GM18868 (cell line): ENCODE measurements around the gene SPI1.
A peak's percentile ranks its signal among the peaks of the same experiment; 100 is the strongest.
"Not testable (repeated sequence)": the region's sequence is repeated elsewhere in the genome, so short reads cannot be mapped to it uniquely, and the experiment has no call there.

ENCODE experiments used
- ATAC-seq: cut with Tn5 transposase; IDR thresholded peaks from one replicate; pipeline ENCODE4 v1.9.1; 2021; ENCODE audit warnings: mild to moderate bottlenecking, moderate library complexity; ENCODE audit not compliant: unreplicated experiment

The SPI1 gene

DNA sequence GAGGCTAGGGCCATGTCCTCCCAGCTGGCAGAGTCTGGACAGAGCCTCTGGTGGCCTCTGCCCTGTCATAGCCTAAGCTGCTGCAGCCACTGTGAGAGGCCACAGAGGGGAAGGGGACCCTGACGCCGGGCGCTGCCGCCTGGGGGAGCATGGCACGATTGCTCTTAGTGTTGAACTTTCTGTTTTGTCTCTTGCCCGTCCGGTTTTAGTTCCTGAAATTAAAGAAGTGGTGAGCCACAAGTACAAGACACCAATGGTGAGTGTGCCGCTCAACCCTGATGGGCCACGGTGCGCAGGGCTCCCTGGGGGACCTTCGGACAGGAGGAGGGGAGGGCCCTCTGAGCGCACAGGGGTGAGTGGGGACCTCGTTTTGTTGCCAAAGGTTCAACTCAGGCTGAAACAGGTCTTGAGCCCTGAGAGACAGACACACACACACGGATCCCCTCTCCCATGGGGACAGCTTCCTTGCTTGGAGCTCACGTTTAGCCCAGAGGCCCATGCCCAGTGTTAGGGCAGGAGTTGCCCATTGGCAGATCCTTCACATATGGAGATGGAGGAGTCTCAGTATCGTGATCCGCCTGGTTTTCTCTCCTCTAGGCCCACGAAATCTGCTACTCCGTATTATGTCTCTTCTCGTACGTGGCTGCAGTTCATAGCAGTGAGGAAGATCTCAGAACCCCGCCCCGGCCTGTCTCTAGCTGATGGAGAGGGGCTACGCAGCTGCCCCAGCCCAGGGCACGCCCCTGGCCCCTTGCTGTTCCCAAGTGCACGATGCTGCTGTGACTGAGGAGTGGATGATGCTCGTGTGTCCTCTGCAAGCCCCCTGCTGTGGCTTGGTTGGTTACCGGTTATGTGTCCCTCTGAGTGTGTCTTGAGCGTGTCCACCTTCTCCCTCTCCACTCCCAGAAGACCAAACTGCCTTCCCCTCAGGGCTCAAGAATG is 49.6 kb downstream of the SPI1 start:
- ATAC-seq, result peak; percentile 84

DNA sequence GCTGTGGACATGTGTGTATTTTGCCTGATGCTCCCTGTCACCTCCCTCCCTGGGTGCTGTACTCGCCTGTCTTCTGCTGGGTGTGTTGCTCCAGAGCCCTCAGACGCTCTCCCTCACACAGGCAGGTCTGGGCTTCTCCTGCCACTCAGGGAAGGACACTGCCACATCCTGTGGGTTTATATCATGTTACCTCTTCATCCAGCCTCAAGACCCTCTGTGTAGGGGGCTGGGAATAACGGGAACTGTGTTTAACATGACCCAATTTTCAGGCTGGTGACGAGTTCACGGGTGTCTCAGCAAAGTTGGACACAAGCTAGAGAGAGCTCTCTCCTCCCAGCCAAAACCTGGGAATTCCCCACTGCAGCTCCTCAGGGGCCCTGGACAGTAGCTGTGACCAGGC is 50.4 kb downstream of the SPI1 start:
- ATAC-seq, result no peak

DNA sequence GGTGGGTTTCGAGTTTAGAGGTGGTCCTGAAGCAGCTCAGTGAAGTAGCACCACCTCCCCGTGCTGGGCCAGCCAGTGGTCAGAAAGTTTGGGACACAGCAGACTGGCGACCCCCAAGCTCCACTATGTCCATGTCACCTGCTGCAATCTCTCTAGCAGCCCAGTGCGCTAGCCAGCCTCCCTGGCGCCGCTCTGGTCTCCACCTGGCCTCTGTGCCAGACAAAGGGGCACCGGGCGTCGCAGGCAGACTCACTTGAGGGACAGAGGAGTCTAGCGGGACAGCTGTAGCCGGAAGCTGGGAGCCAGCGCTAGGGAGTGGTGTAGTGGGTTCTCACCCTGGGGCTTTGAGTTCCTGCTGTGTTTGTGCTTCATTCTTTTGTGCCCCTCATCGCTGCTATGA is 51.3 kb downstream of the SPI1 start:
- no peak for ATAC-seq

DNA sequence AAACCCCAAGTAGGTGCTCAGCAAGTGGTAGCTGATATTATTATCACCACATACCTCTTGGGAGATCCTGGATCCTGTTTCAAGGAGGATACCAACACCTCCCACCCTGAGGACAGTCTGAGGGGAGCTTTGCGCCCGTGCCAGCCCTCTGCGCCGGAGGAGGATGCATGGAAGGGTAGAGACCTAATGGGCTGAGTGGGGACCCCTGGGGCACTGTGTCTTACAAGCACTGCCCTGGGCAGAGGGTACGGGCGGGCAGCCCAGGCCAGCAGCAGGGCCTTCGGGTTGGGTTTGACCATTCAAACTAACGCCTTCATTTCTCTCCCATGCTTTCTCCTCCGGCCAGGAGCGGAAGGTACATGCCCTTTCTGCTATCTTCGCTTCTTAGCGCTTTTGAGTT is 52.1 kb downstream of the SPI1 start:
- ATAC-seq, result no peak

DNA sequence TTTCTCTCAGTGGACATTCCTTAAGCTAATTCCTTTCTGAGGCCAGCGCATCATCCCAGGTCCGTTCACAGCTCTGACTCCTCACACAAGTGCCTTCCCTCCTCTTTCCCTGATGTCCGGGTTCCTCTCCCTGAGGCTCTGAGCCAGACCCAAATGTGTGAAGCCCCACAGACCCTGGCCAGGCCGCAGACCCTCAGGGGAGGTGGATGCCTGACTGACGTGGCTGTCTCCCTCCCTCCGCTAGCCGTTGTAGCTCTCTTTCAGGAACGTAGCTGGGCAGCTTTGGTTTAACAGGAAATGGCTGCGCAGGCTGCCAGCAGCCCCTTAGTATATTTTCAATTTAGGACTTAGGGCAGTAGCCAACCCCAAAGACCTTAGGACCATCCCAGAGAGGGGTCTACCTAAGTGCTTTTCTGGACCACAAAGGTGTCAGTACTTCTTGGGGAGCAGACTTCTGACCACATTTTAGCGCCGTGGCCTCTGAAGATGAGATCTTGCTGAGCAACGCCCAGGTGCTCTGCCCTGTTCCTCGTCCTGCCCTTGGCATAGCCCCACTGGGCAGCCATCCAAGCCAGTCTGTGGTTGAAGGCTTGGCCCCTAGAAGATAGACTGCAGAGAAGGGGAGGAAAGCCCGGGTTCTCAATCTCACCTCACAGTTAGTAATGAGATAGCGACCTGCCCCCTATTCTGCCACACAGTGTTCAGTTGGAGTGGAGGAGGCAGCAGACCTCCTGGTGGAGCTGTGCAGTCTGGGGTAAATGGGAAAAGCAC is 52.9 kb downstream of the SPI1 start:
- ATAC-seq, result no peak

DNA sequence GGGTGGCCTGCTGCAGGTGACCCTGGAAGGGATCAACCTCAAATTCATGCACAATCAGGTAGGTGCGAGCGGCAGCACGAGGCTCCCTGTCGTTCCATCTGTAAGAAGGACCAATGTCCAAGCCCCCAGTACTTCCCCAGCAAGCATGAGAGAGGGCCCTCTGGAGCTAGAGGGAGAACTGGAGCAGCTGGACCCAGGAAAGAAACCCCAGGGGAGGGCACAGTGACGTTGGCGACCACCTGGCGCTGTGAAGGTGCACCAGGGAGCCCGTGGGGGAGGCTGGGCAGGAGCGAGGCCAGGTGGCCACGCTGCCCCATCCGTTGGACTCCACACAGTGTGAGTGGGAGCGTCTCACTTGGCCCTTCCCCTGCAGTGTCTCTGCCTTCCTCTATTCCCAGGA is 53.8 kb downstream of the SPI1 start:
- ATAC-seq, result no peak

DNA sequence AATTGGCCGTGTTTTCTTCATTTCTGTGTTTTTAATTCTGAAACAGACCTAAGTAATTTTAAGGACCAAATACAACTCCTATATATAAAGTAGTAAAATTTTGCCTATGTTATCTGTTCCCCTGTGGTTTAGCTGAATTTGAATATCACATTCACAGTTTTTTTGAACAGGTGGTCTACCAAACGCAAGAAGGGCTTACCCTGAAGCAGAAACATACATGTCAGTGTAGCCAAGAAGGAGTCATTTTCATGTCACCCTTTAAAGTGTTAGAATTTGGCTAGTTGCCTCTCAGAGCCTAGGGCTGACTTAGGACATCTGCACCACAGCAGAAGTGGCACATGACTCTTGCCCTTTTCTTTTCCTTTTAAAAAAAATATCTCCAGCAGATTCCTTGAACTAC is 60.2 kb downstream of the SPI1 start:
- ATAC-seq, result no peak

DNA sequence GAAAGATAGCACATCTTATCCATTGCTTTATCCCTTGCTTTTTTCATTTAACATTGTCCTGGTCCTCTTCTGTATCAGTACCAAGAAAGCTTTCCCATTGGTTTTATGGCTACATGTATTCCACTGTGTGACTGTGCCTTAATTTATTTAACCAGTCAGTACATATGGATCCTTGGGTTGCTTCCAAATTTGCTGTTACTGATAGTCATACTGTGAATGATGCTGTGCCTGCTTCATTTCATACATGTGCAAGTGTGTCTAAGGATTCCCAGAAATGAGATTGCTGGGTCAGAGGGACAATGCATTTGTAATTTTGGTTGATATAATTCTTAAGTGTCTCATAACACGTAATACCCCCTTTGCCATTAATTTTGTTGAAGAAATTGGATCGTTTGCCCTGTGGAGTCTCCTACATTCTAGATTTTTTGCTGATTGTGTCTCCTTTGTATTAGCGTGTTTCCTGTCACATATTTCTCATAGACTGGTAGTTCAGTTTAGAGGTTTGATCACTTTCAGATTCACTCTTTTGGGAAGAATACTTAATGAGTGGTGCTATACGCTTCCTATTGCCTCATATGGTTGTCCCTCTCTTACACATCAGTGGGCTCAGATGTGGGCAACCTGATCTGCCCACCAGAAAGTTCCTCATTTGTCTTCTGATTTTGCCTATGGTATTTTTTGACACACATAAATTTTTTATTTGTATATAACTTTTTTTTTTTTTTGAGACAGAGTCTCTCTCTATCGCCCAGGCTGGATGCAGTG is 61.1 kb downstream of the SPI1 start:
- peak; percentile 75 for ATAC-seq

DNA sequence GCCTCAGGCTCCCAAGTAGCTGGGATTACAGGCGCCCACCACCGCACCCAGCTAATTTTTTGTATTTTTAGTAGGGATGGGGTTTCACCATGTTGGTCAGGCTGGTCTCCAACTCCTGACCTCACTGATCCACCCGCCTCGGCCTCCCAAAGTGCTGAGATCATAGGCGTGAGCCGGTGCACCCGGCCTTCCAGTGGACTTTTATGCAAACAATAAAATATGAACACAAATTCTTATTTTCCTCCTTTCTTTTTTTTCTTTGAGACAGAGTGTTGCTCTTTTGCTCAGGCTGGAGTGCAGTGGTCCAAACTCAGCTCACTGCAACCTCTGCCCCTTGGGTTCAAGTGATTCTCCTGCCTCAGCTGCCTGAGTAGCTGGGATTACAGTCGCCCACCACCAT is 61.8 kb downstream of the SPI1 start:
- not testable (repeated sequence) for ATAC-seq

DNA sequence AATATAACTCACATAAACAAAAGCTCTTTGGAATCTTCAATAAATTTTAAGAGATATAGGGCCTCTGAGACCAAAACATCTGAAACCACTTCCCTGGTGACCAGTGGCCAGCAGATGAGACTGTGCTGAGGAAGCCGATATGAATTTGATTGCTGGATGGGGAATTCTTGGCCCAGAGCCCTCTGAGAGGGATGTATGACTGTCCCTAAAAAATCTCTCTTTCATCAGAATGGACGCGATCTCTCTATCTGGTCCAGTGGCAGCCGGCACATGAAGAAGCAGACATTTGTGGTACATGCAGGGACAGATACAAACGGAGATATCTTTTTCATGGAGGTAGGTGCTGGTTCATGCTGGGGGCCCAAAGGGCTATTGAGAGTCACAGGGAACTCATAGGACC is 63.4 kb downstream of the SPI1 start:
- no peak for ATAC-seq

DNA sequence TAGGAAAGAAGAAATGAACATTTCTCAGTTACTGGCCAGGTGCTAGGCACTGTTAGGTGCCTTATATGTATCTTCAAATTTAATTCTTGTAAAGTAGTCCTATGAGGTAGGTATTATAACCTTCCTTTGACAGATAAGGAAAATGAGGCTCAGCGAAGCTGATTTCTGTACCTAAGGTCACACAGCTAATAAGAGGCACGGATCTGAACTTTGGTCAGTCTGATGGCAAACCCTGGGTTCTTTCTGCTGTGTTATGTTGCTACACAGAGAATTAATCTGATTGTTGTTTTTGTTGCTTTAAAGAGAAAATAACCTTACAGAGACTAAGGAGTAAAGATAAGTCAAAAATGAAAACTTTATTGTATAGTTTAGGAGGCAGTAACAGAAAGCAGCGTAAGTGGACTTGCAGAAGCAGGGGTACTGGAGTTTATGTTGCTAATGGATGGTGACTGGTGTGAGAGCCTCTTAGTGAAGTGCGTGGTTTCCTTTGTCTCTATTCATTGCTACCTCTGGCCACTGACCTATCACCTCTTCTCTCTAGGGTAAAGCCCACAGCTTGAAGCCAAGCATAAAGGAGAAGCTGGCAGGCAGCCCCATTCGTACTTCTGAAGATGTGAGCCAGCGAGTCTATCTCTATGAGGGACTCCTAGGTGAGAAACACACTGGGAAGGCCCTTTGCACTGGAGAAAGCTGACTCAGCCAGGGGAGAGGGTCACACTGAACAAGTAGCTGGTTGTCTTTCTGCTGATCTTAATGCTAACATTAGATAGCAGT is 70.1 kb downstream of the SPI1 start:
- ATAC-seq, result no peak

DNA sequence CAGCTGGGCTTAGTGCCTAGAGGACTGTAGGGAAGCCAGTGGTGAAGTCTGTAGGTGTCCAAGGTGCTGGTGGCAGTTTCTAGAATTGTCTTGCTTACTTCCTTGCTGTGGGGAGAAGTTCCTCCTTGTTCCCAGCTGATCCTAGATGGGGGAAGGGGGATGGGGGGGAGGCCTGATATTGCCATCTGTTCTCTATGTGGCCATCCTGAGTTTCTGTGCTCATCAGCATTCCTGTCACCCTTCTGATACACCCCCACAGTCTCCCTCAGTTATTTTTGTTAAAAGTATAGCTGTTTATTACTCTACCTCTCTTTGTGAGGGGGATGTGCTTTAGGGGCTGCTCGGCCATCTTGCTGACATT is 71.9 kb downstream of the SPI1 start:
- no peak for ATAC-seq

DNA sequence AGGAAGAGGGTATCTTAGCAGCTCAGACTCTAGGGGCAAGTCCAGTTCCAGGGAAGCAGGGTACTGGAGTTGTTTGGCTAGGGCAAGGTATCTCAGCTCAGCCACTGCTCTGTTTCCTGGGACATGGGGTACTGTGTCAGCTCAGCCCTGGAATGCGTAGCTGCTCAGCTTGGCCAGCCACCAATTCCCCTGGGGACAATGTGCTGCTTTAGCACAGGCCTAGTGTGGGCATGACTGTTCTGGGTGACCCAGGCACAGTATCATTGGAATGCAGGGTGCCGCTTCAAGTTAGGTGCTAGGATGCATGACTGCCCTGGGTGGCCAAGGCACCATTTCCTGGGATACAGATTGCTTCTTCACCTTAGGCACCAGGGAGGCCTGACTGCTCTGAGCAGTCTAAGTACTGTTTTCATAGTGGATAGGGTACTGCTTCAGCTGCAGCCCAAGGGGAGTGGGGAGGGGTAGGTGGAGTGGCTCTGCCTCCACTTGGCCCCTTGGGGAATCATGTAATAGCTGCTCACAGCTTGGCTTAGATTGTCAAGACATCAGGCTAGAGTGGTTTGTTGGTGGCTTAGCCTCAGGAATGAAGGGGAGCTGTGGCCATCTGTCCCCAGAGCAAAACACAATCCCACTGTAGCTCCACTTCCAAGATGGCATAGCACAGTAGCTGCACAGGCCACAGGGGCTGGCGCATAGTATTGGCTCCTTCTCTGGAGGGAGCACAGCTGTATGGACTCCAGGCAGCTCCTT is 72.4 kb downstream of the SPI1 start:
- no peak for ATAC-seq
